GM12878 (cell line): ENCODE results near the gene COL4A1. TPM values are rescaled to one million over a fixed set of nuclear protein-coding genes. Genes with fewer than 3 reads are reported as not detected.

Source experiments
- ATAC-seq: fragments of 200-7000 bp; cut with Tn5 transposase; 3 replicates; pipeline ENCODE4 v1.9.1; 2020; ENCODE audit warnings: mild to moderate bottlenecking, moderate library complexity
- BruUV-seq: library from RNA; stranded (reverse); fragments of 400-500 nt; replicated peaks from 2 replicates; lab custom pipeline; 2021; lab: Mats Ljungman, UMichigan
- CTCF ChIA-PET: fragments of 300-600 bp; sonication (Branson Sonifier 250); formaldehyde crosslinking; extraction: SDS; loops from one replicate; lab custom pipeline; 2021; ENCODE audit warnings: inconsistent platforms; lab: Yijun Ruan, JAX
- POLR2A ChIA-PET: fragments of 350-600 bp; formaldehyde crosslinking; extraction: SDS; loops from one replicate; lab custom pipeline; 2021; ENCODE audit warnings: inconsistent platforms; lab: Charles Lee
- RAD21 ChIA-PET: fragments of 300-600 bp; sonication (Branson Sonifier 250); formaldehyde crosslinking; loops from one replicate; lab custom pipeline; 2023; ENCODE audit warnings: antibody characterized with exemption; ENCODE audit not compliant: unreplicated experiment; lab: Charles Lee
- SMC1A ChIA-PET: fragments of 300-600 bp; sonication (Branson Sonifier 250); formaldehyde crosslinking; loops from one replicate; lab custom pipeline; 2023; ENCODE audit not compliant: unreplicated experiment, uncharacterized antibody; lab: Charles Lee
- DNase-seq: peaks from one replicate; pipeline ENCODE4 v3.0.0-alpha.2; 2011; ENCODE audit warnings: low read depth, low spot score
- FAIRE-seq: peaks from 3 replicates; lab custom pipeline; 2011; peaks lifted over from hg19 to GRCh38; lab: Jason Lieb, UNC
- H2AFZ ChIP-seq: 2 replicates; pipeline ENCODE4 v1.6.0; 2011; ENCODE audit warnings: low read depth, low read length, control low read depth; ENCODE audit not compliant: control insufficient read depth
- H3K27ac ChIP-seq: 2 replicates; pipeline ENCODE4 v1.5.1; 2011; ENCODE audit warnings: control low read depth; ENCODE audit not compliant: control insufficient read depth, insufficient read depth
- H3K27me3 ChIP-seq, 2 experiments: replicated peaks in 1 of 2; 2 replicates each; pipeline versions ENCODE4 v1.6.0 to v1.6.1; 2011; ENCODE audit warnings: low read length in 1 of 2; ENCODE audit not compliant: control insufficient read depth in 2 of 2, insufficient read depth in 2 of 2
- H3K36me3 ChIP-seq, 2 experiments: 2 replicates each; pipeline ENCODE4 v1.5.1; 2011; ENCODE audit warnings: low read length in 1 of 2; ENCODE audit not compliant: control insufficient read depth in 2 of 2, insufficient read depth in 2 of 2
- H3K4me1 ChIP-seq: 2 replicates; pipeline ENCODE4 v1.6.1; 2011; ENCODE audit warnings: mild to moderate bottlenecking, low read length, moderate library complexity, mixed read lengths; ENCODE audit not compliant: control insufficient read depth, insufficient read depth
- H3K4me2 ChIP-seq: 2 replicates; pipeline ENCODE4 v1.6.0; 2011; ENCODE audit warnings: control low read depth; ENCODE audit not compliant: control insufficient read depth, insufficient read depth
- H3K4me3 ChIP-seq: fragments of 200-600 bp; sonication (generic); 2 replicates; pipeline ENCODE4 v1.5.1; 2016
- H3K79me2 ChIP-seq: 2 replicates; pipeline ENCODE4 v1.6.0; 2011; ENCODE audit warnings: low read length; ENCODE audit not compliant: control insufficient read depth, insufficient read depth
- H3K9ac ChIP-seq: 2 replicates; pipeline ENCODE4 v1.8.0; 2011; ENCODE audit warnings: low read length, control low read depth, mixed read lengths; ENCODE audit not compliant: control insufficient read depth, insufficient read depth
- H3K9me3 ChIP-seq: replicated peaks from 3 replicates; pipeline ENCODE4 v1.5.1; 2011; ENCODE audit warnings: mild to moderate bottlenecking, low read length; ENCODE audit not compliant: control insufficient read depth, insufficient read depth
- H4K20me1 ChIP-seq: 2 replicates; pipeline ENCODE4 v1.6.0; 2011; ENCODE audit not compliant: control insufficient read depth, insufficient read depth
- BCLAF1 ChIP-seq: fragments of 450-650 bp; IDR thresholded peaks from 2 replicates; pipeline ENCODE4 v1.6.1; 2017; ENCODE audit warnings: antibody characterized with exemption, mild to moderate bottlenecking, moderate library complexity
- CEBPB ChIP-seq, 2 experiments: fragments of 150-350 bp in 1 of 2; IDR thresholded peaks; 2 replicates each; pipeline ENCODE4 v1.6.1; 2012 to 2014; ENCODE audit warnings: low read depth in 2 of 2, low read length in 2 of 2, borderline replicate concordance in 1 of 2, inconsistent platforms in 1 of 2
- CHD4 ChIP-seq: fragments of 200-600 bp; sonication (generic); IDR thresholded peaks from 2 replicates; pipeline ENCODE4 v1.6.1; 2016; ENCODE audit warnings: mild to moderate bottlenecking
- E2F4 ChIP-seq: IDR thresholded peaks from 2 replicates; pipeline ENCODE4 v1.6.1; 2012; ENCODE audit warnings: low read depth, low read length, improper control_type of control experiment
- E4F1 ChIP-seq: fragments of 450-650 bp; IDR thresholded peaks from 2 replicates; pipeline ENCODE4 v1.6.1; 2018; ENCODE audit warnings: borderline replicate concordance, mild to moderate bottlenecking; ENCODE audit not compliant: partially characterized antibody
- FOS ChIP-seq: IDR thresholded peaks from 3 replicates; pipeline ENCODE4 v1.6.1; 2011; ENCODE audit warnings: borderline replicate concordance; ENCODE audit not compliant: insufficient read length; ENCODE audit errors: extremely low read depth
- IKZF1 ChIP-seq: fragments of 450-650 bp; conservative IDR thresholded peaks from 2 replicates; pipeline ENCODE4 v1.6.1; 2017; ENCODE audit warnings: antibody characterized with exemption, mild to moderate bottlenecking
- IRF4 ChIP-seq: IDR thresholded peaks from 2 replicates; pipeline ENCODE4 v1.6.1; 2011; ENCODE audit warnings: low read depth, low read length
- KDM1A ChIP-seq: fragments of 200-600 bp; sonication (generic); IDR thresholded peaks from 2 replicates; pipeline ENCODE4 v1.6.1; 2016; ENCODE audit warnings: borderline replicate concordance
- MAX ChIP-seq: IDR thresholded peaks from 2 replicates; pipeline ENCODE4 v1.6.1; 2012; ENCODE audit warnings: low read depth, low read length, improper control_type of control experiment
- MTA3 ChIP-seq: IDR thresholded peaks from 2 replicates; pipeline ENCODE4 v1.6.1; 2012; ENCODE audit warnings: low read length, inconsistent platforms, borderline replicate concordance
- MYB ChIP-seq: fragments of 150-350 bp; IDR thresholded peaks from 2 replicates; pipeline ENCODE4 v1.6.1; 2014; ENCODE audit warnings: mild to moderate bottlenecking, low read depth, low read length, borderline replicate concordance
- TCF12 ChIP-seq: IDR thresholded peaks from 2 replicates; pipeline ENCODE4 v1.6.1; 2011; ENCODE audit warnings: low read depth, mild to moderate bottlenecking, low read length
- YY1 ChIP-seq: IDR thresholded peaks from 2 replicates; pipeline ENCODE4 v1.6.1; 2011; ENCODE audit warnings: low read depth, mild to moderate bottlenecking, low read length
- ZBTB33 ChIP-seq: fragments of 450-650 bp; IDR thresholded peaks from 2 replicates; pipeline ENCODE4 v1.6.1; 2017; ENCODE audit warnings: mild to moderate bottlenecking
- WGBS: methylation state at CpG from one replicate; pipeline ENCODE4 v1.1.6; 2016; ENCODE audit warnings: low lambda C conversion rate; ENCODE audit not compliant: insufficient replicate concordance, insufficient coverage; ENCODE audit errors: missing lambda C conversion rate; 5-methylcytosine and 5-hydroxymethylcytosine counted together
- in situ Hi-C: fragments of 300-500 bp; cut with MboI; formaldehyde crosslinking; loops from 9 replicates; pipeline ENCODE4 v1.14.3; 2018; ENCODE audit warnings: mixed read lengths
- intact Hi-C: fragments of 100-400 bp; cut with micrococcal nuclease; formaldehyde crosslinking; loops from one replicate; pipeline ENCODE4 v1.14.2; 2022; ENCODE audit not compliant: unreplicated experiment
- polyA plus RNA-seq, 11 experiments: library from polyadenylated mRNA; depleted of rRNA in 4 of 11; unstranded in 6 of 11; stranded (reverse) in 5 of 11; fragments of >200 nt; fragmentation: Nextera tagmentation in 4 of 11; fragmentation: Illumina TruSeq in 1 of 11; extraction: Ambion mirVana in 4 of 11; extraction: Trizol in 1 of 11; gene quantifications; 1 replicate in 1 of 11; 2 replicates in 10 of 11; pipeline versions ENCODE4 v1.2.1 to v1.2.3, GENCODE V29; 2011 to 2016; ENCODE audit warnings: inconsistent platforms in 2 of 11, missing spikeins in 2 of 11, low read depth in 1 of 11
- total RNA-seq, 4 experiments: library from RNA; depleted of rRNA in 3 of 4; stranded (reverse); fragments of >200 nt in 3 of 4; fragmentation: Illumina TruSeq in 1 of 4; extraction: Trizol in 1 of 4; gene quantifications; 2 replicates each; pipeline versions ENCODE4 v1.2.1 to v1.2.3, GENCODE V29; 2013 to 2021

COL4A1 gene
- total and polyA plus RNA-seq, 10 of the 15 experiments (the other 5 are each of a cell fraction or from before 2014, with no cell fraction given): 0.07 to 0.31 (median 0.13) TPM; not detected in 6

GRCh38 chr13:110218581-110219201 lies 88.3 kb downstream of the COL4A1 start:
- ATAC-seq (no peak), FAIRE-seq (no peak), DNase-seq (no peak)
- Histone ChIP-seq H4K20me1 (no peaks in the 10 kb centered on the region), H3K9me3 (no peaks in the 10 kb centered on the region), H3K9ac (no peak overlapping the region), H2AFZ (no peak overlapping the region), H3K4me2 (no peak overlapping the region), H3K4me1 (no peaks in the 10 kb centered on the region), H3K27me3 (peaks cover 0 to 3% of the 10 kb centered on the region in 2 experiments; a peak in 2 of 4 replicates), H3K4me3 (no peak overlapping the region), H3K79me2 (no peaks in the 10 kb centered on the region), H3K27ac (no peak overlapping the region), H3K36me3 (no peaks in the 10 kb centered on the region)
- RAD21 ChIA-PET: interaction anchor here (5.9 kb wide), 1 partner anchor 225 kb away, joined by 66 read pairs; no protein-coding TSS in a partner anchor
- intact Hi-C loops (no loop called here), in situ Hi-C loops (no loop called here)
- no TSS peak for BruUV-seq
- CTCF ChIA-PET: interaction anchor here (1.0 to 7.9 kb wide), 3 partner anchors 65 to 225 kb away, joined by 3 to 138 read pairs (median 80); no protein-coding TSS in a partner anchor
- 38% methylated on average over 21 of the region's 21 CpGs for WGBS
- SMC1A ChIA-PET: interaction anchor here (2.1 to 6.5 kb wide), 2 partner anchors 14 to 225 kb away, joined by 7 to 91 read pairs; no protein-coding TSS in a partner anchor
- POLR2A ChIA-PET: no interaction called here
- TF ChIP-seq ZBTB33 (no peak), E2F4 (no peak), BCLAF1 (no peak), E4F1 (no peak), YY1 (no peak), MTA3 (no peak), MAX (no peak), FOS (no peak), IRF4 (no peak), KDM1A (no peak), MYB (no peak), CHD4 (no peak), TCF12 (no peak), IKZF1 (no peak), CEBPB (IDR thresholded peaks at IDR 0.05; ENCODE audit: borderline replicate concordance in 1 of 2, low read depth in 2 of 2, low read length in 2 of 2) (no peak)
